Mucosa of descending colon (tissue), 3 donors: Measurements from ENCODE around the gene CDH4. TPM values are rescaled to one million over a fixed set of nuclear protein-coding genes. Genes with fewer than 3 reads are reported as not detected.

Source experiments
- ATAC-seq: fragments of 200-7000 bp; cut with Tn5 transposase; one replicate; pipeline ENCODE4 v1.9.1; 2020; ENCODE audit warnings: mild to moderate bottlenecking, moderate library complexity
- DNase-seq, 3 donors: peaks; one replicate each; pipeline ENCODE4 v3.0.0-alpha.2; 2020
- H3K36me3 ChIP-seq: fragments of 200-600 bp; one replicate; pipeline ENCODE4 v1.8.0; 2021; ENCODE audit warnings: low read depth, mild to moderate bottlenecking
- H3K4me1 ChIP-seq: fragments of 200-600 bp; one replicate; pipeline ENCODE4 v1.8.0; 2021; ENCODE audit warnings: low read depth, mild to moderate bottlenecking
- H3K4me3 ChIP-seq: fragments of 200-600 bp; one replicate; pipeline ENCODE4 v1.8.0; 2021; ENCODE audit warnings: mild to moderate bottlenecking
- H3K9me3 ChIP-seq: fragments of 200-600 bp; one replicate; pipeline ENCODE4 v1.8.0; 2021; ENCODE audit warnings: mild to moderate bottlenecking
- CTCF ChIP-seq: fragments of 200-600 bp; IDR thresholded peaks from one replicate; pipeline ENCODE4 v1.8.0; 2022; ENCODE audit warnings: antibody characterized with exemption, mild to moderate bottlenecking
- intact Hi-C, 2 donors: fragments of 100-400 bp; cut with DNase I in 1 of 2; cut with micrococcal nuclease in 1 of 2; formaldehyde crosslinking; loops; one replicate each; pipeline versions ENCODE4 v1.11.0 to v1.11.1; 2022; cut with DNase I, micrococcal nuclease
- total RNA-seq, 3 donors: library from RNA; stranded (reverse); fragmentation: NEBNext Ultra II Directional in 2 of 3; extraction: Animal tissue kit (Norgen Biotek cat#: 25700) in 2 of 3; gene quantifications; one replicate each; pipeline versions ENCODE4 v1.2.1 to v1.2.4, GENCODE V29; 2021 to 2023
- donor health status: DM: no; HTN: no; CAD: no; lungs with moderate emphysema.
- donor health status: DM: no; HTN: no; CAD: no.
- donor health status: DM: no; HTN: yes; CAD: no.

The CDH4 gene
- total RNA-seq, 3 donors from 2014 or later, result 0.16 TPM; not detected in 2

GRCh38 chr20:61691978-61692377 lies 439.9 kb downstream of the CDH4 start:
- no peak for ATAC-seq
- no peaks in the 10 kb centered on the region for H3K4me1 ChIP-seq
- H3K9me3 ChIP-seq, result no peaks in the 10 kb centered on the region
- H3K4me3 ChIP-seq, result no peak overlapping the region
- DNase-seq, result no peak
- TF ChIP-seq CTCF, result no peak
- intact Hi-C loops, result no loop called here
- no peaks in the 10 kb centered on the region for H3K36me3 ChIP-seq

GRCh38 chr20:61692479-61692878 lies 440.4 kb downstream of the CDH4 start:
- no peak for DNase-seq
- H3K36me3 ChIP-seq, result no peaks in the 10 kb centered on the region
- no peak for ATAC-seq
- H3K4me3 ChIP-seq, result no peak overlapping the region
- intact Hi-C loops, result no loop called here
- TF ChIP-seq CTCF, result no peak
- H3K9me3 ChIP-seq, result no peaks in the 10 kb centered on the region
- no peaks in the 10 kb centered on the region for H3K4me1 ChIP-seq

- H3K4me1 ChIP-seq, result no peaks in the 10 kb centered on the region
- intact Hi-C loops, result no loop called here
- no peaks in the 10 kb centered on the region for H3K9me3 ChIP-seq
- no peak for ATAC-seq
- no peaks in the 10 kb centered on the region for H3K36me3 ChIP-seq
- no peak overlapping the region for H3K4me3 ChIP-seq
- TF ChIP-seq CTCF, result no peak
- DNase-seq, result peak in 1 of 3 donors; percentile 2
Measured at GRCh38 chr20:61693055-61693600, 441.1 kb downstream of the CDH4 start.

GRCh38 chr20:61694682-61695081 lies 442.6 kb downstream of the CDH4 start:
- H3K4me3 ChIP-seq, result no peak overlapping the region
- no peaks in the 10 kb centered on the region for H3K36me3 ChIP-seq
- H3K9me3 ChIP-seq, result no peaks in the 10 kb centered on the region
- no peak for TF ChIP-seq CTCF
- intact Hi-C loops, result no loop called here
- no peaks in the 10 kb centered on the region for H3K4me1 ChIP-seq
- no peak for ATAC-seq
- DNase-seq, result peak in 1 of 3 donors; percentile 25

- Histone ChIP-seq H3K36me3 (no peaks in the 10 kb centered on the region), H3K4me1 (no peaks in the 10 kb centered on the region), H3K9me3 (no peaks in the 10 kb centered on the region), H3K4me3 (no peak overlapping the region)
- DNase-seq, result peak in 1 of 3 donors; percentile 3
- no peak for TF ChIP-seq CTCF
- ATAC-seq, result no peak
- intact Hi-C loops, result no loop called here
Measured at GRCh38 chr20:61695741-61696140, 443.7 kb downstream of the CDH4 start.
